Breast epithelium (tissue), 3 donors: ENCODE measurements around the gene BCAN.

ENCODE experiments used
- CTCF ChIP-seq, 3 donors: fragments of 450-650 bp; IDR thresholded peaks; one replicate each; pipeline ENCODE4 v1.5.1; 2016 to 2017; ENCODE audit warnings: antibody characterized with exemption in 3 of 3, mild to moderate bottlenecking in 3 of 3, moderate library complexity in 3 of 3
- POLR2A ChIP-seq: fragments of 450-650 bp; IDR thresholded peaks from one replicate; pipeline ENCODE4 v1.6.1; 2016; ENCODE audit warnings: antibody characterized with exemption, mild to moderate bottlenecking, moderate library complexity
- POLR2AphosphoS5 ChIP-seq, 3 donors: sonication (generic); formaldehyde crosslinking; IDR thresholded peaks; one replicate each; pipeline ENCODE4 v1.6.1; 2017; ENCODE audit warnings: antibody characterized with exemption in 3 of 3

DNA sequence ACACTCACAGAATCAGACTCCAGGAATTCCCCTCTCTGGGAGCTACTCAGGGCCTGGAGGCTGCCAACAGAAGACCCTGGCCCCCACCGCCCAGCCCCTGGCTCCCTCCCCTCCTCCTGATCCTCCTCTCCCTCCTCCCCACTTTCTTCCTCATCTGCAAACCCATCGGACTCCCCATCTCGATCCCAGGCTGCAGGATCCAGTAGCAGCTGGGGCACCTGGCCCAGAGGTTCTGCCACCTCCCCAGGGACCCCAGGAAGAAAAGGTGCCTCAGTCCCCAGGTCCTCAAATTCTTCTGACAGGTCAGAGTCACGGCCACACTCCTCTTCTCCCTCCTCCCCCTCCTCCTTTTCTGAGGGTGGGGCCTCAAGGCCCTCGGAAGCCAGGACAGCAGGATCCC, 27.9 kb downstream of the BCAN start:
- no peak for TF ChIP-seq CTCF (IDR thresholded peaks at IDR 0.05)
- no peak for TF ChIP-seq POLR2AphosphoS5 (IDR thresholded peaks at IDR 0.05)
- no peak for TF ChIP-seq POLR2A
